Hepatocyte (in vitro differentiated cells): ENCODE measurements around the gene CEP170B.

Source experiments
- CTCF ChIP-seq: fragments of 200-600 bp; sonication (generic); IDR thresholded peaks from 2 replicates; pipeline ENCODE4 v1.5.1; 2016; ENCODE audit warnings: antibody characterized with exemption, mild to moderate bottlenecking; ENCODE audit not compliant: poor library complexity
- EZH2 ChIP-seq: fragments of 200-600 bp; sonication (generic); IDR thresholded peaks from 2 replicates; pipeline ENCODE4 v1.6.1; 2016; ENCODE audit warnings: antibody characterized with exemption, mild to moderate bottlenecking, borderline replicate concordance

GRCh38 chr14:104873380-104874055 is 8.4 kb downstream of the CEP170B start:
- no peak for TF ChIP-seq CTCF
- no peak for TF ChIP-seq EZH2
